Measurements from ENCODE around the gene PI16. TPM values are rescaled to one million over a fixed set of nuclear protein-coding genes. Genes with fewer than 3 reads are reported as not detected.
A peak's percentile ranks its signal among the peaks of the same experiment; 100 is the strongest.

PI16 gene
- total and polyA plus RNA-seq, 2 donors from 2014 or later: 1.7 to 3.5 TPM

GRCh38 chr6:37011656-37012378 lies 57.3 kb downstream of the PI16 start:
- no peak for DNase-seq
- Histone ChIP-seq H3K4me1 (ENCODE audit: control insufficient read depth in 2 of 3, insufficient read depth in 2 of 3, low read depth in 1 of 3, low read length in 3 of 3) (peaks cover 0 to 3% (median 0%) of the 10 kb centered on the region in 3 donors), H3K27ac (ENCODE audit: low read depth in 2 of 2, low read length in 2 of 2) (no peak overlapping the region), H3K36me3 (ENCODE audit: control insufficient read depth in 2 of 3, insufficient read depth in 3 of 3, low read length in 3 of 3) (no peaks in the 10 kb centered on the region), H3K9ac (ENCODE audit: low read length in 3 of 3) (no peak overlapping the region), H3K4me3 (ENCODE audit: low read length in 3 of 3) (no peak overlapping the region), H3K27me3 (ENCODE audit: control insufficient read depth, insufficient read depth, low read length) (no peaks in the 10 kb centered on the region), H3K9me3 (ENCODE audit: control insufficient read depth in 2 of 3, insufficient read depth in 1 of 3, low read length in 3 of 3) (no peaks in the 10 kb centered on the region)
- no peak for TF ChIP-seq CTCF (IDR thresholded peaks at IDR 0.05; ENCODE audit: borderline replicate concordance, extremely low read depth, insufficient read depth)
- no peak for FAIRE-seq
- intact Hi-C loops (cut with DNase I): loop anchor here (10.0 kb wide), 1 partner anchor 127 kb away; the partner anchor contains the start of gene C6orf89

GRCh38 chr6:37013516-37014491 lies 59.3 kb downstream of the PI16 start:
- intact Hi-C loops (cut with DNase I): loop anchor here (10.0 kb wide), 1 partner anchor 129 kb away; the partner anchor contains the start of gene C6orf89
- Histone ChIP-seq H3K4me1 (ENCODE audit: control insufficient read depth in 2 of 3, insufficient read depth in 2 of 3, low read depth in 1 of 3, low read length in 3 of 3) (peaks cover 0 to 9% (median 0%) of the 10 kb centered on the region in 3 donors), H3K36me3 (ENCODE audit: control insufficient read depth in 2 of 3, insufficient read depth in 3 of 3, low read length in 3 of 3) (no peaks in the 10 kb centered on the region), H3K9ac (ENCODE audit: low read length in 3 of 3) (no peak overlapping the region), H3K9me3 (ENCODE audit: control insufficient read depth in 2 of 3, insufficient read depth in 1 of 3, low read length in 3 of 3) (no peaks in the 10 kb centered on the region), H3K4me3 (ENCODE audit: low read length in 3 of 3) (no peak overlapping the region), H3K27me3 (ENCODE audit: control insufficient read depth, insufficient read depth, low read length) (no peaks in the 10 kb centered on the region), H3K27ac (ENCODE audit: low read depth in 2 of 2, low read length in 2 of 2) (no peak overlapping the region)
- no peak for TF ChIP-seq CTCF (IDR thresholded peaks at IDR 0.05; ENCODE audit: borderline replicate concordance, extremely low read depth, insufficient read depth)
- no peak for FAIRE-seq
- DNase-seq: peak in 3 of 5 donors; percentile 29 to 46 (median 42)

Other genes starting within 250 kb of the PI16 start
- gene CPNE5, start 115.3 kb upstream of the PI16 start, total RNA-seq: 7.1 TPM
- gene CPNE5, start 115.3 kb upstream of the PI16 start, polyA plus RNA-seq (ENCODE audit: insufficient read depth, low read depth, low replicate concordance): 3.7 TPM
- gene PPIL1, start 79.9 kb upstream of the PI16 start, total RNA-seq: 21.3 TPM
- 40.1 TPM for gene PPIL1, start 79.9 kb upstream of the PI16 start, polyA plus RNA-seq (ENCODE audit: insufficient read depth, low read depth, low replicate concordance)
- gene C6orf89, start 68.8 kb upstream of the PI16 start, total RNA-seq: 72.4 TPM
- gene C6orf89, start 68.8 kb upstream of the PI16 start, polyA plus RNA-seq (ENCODE audit: insufficient read depth, low read depth, low replicate concordance): 25.7 TPM
- gene MTCH1, start 31.5 kb downstream of the PI16 start, total RNA-seq: 194 TPM
- 202 TPM for gene MTCH1, start 31.5 kb downstream of the PI16 start, polyA plus RNA-seq (ENCODE audit: insufficient read depth, low read depth, low replicate concordance)
- 49.5 TPM for gene FGD2, start 50.9 kb downstream of the PI16 start, total RNA-seq
- gene FGD2, start 50.9 kb downstream of the PI16 start, polyA plus RNA-seq (ENCODE audit: insufficient read depth, low read depth, low replicate concordance): 0.97 TPM
- gene PIM1, start 215.4 kb downstream of the PI16 start, total RNA-seq: 30.4 TPM
- gene PIM1, start 215.4 kb downstream of the PI16 start, polyA plus RNA-seq (ENCODE audit: insufficient read depth, low read depth, low replicate concordance): 19.1 TPM